Measurements from ENCODE around the gene WFDC12.

DNA sequence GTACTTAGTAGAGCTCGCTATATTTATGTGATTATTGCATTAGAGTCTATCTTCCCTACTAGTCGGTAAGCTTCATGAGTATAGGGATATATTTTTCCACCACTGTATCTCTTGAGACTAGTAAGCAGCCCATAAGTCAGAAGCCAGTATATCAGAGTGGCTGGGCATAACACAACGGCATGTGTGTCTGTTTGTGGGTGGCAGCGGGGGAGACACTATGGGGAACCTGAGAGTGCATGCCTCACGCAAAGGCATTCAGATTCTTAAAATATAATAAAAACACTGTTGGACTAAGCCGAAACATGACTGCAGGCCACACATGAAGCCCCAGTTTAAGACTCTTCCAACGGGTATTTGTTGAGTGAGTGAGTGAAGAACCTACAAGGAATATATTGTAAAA is 31.4 kb downstream of the WFDC12 start:
- TF ChIP-seq BHLHE40 (IDR thresholded peaks at IDR 0.05; ENCODE audit: borderline replicate concordance) (no peak), FOXA1 (IDR thresholded peaks at IDR 0.05) (no peak), FOXM1 (IDR thresholded peaks at IDR 0.05; ENCODE audit: borderline replicate concordance) (no peak), HDGF (IDR thresholded peaks at IDR 0.05; ENCODE audit: borderline replicate concordance) (no peak), NFRKB (IDR thresholded peaks at IDR 0.05) (no peak), ELF4 (IDR thresholded peaks at IDR 0.05) (no peak), ZNF384 (IDR thresholded peaks at IDR 0.05) (no peak), TARDBP (IDR thresholded peaks at IDR 0.05) (no peak), PKNOX1 (IDR thresholded peaks at IDR 0.05) (no peak), L3MBTL2 (conservative IDR thresholded peaks at IDR 0.05) (no peak)

All from HEK293T (cell line).